Measurements from ENCODE around the gene ATG5.

GRCh38 chr6:106160189-106160588, 165.4 kb downstream of the ATG5 start:
- TF ChIP-seq POLR2AphosphoS5 (IDR thresholded peaks at IDR 0.05) = no peak
- no peak for TF ChIP-seq CTCF (IDR thresholded peaks at IDR 0.05; ENCODE audit: poor library complexity, severe bottlenecking)
- no peak for TF ChIP-seq TAF1 (IDR thresholded peaks at IDR 0.05; ENCODE audit: low read depth)

Data from neural cell (in vitro differentiated cells).